H9 (cell line): ENCODE measurements around the gene SAG. TPM values are rescaled to one million over a fixed set of nuclear protein-coding genes. Genes with fewer than 3 reads are reported as not detected.
A peak's percentile ranks its signal among the peaks of the same experiment; 100 is the strongest.

Source experiments
- DNase-seq: peaks from one replicate; pipeline ENCODE4 v3.0.0-alpha.2; 2017
- H2AFZ ChIP-seq: one replicate; pipeline ENCODE4 v1.6.1; 2013; ENCODE audit warnings: mild to moderate bottlenecking, low read length, control low read depth, moderate library complexity
- H2AK5ac ChIP-seq: 2 replicates; pipeline ENCODE4 v1.6.1; 2013; ENCODE audit warnings: low read length, control low read depth, mixed read lengths; ENCODE audit not compliant: insufficient read length
- H2BK120ac ChIP-seq: one replicate; pipeline ENCODE4 v1.6.1; 2013; ENCODE audit warnings: low read depth, mild to moderate bottlenecking, low read length, control low read depth, inconsistent platforms; ENCODE audit not compliant: poor library complexity, severe bottlenecking
- H2BK12ac ChIP-seq: 2 replicates; pipeline ENCODE4 v1.6.1; 2013; ENCODE audit warnings: low read length, control low read depth, mixed read lengths, low read depth; ENCODE audit not compliant: insufficient read length
- H2BK15ac ChIP-seq: 2 replicates; pipeline ENCODE4 v1.6.1; 2013; ENCODE audit warnings: low read depth, low read length, control low read depth
- H2BK20ac ChIP-seq: one replicate; pipeline ENCODE4 v1.6.1; 2013; ENCODE audit warnings: low read depth, mild to moderate bottlenecking, low read length, control low read depth, inconsistent platforms; ENCODE audit not compliant: poor library complexity, severe bottlenecking
- H2BK5ac ChIP-seq: 2 replicates; pipeline ENCODE4 v1.6.1; 2013; ENCODE audit warnings: low read length, control low read depth, mixed read lengths; ENCODE audit not compliant: insufficient read length
- H3K14ac ChIP-seq: 2 replicates; pipeline ENCODE4 v1.6.1; 2013; ENCODE audit warnings: low read length, control low read depth; ENCODE audit not compliant: insufficient read depth
- H3K18ac ChIP-seq: 2 replicates; pipeline ENCODE4 v1.6.1; 2013; ENCODE audit warnings: low read depth, mild to moderate bottlenecking, mixed read lengths, low read length, control low read depth; ENCODE audit not compliant: insufficient read length
- H3K23ac ChIP-seq: 2 replicates; pipeline ENCODE4 v1.6.1; 2013; ENCODE audit warnings: low read length, control low read depth, mixed read lengths, low read depth; ENCODE audit not compliant: insufficient read length
- H3K23me2 ChIP-seq: 2 replicates; pipeline ENCODE4 v1.6.1; 2013; ENCODE audit warnings: low read depth, mild to moderate bottlenecking, mixed read lengths, low read length, control low read depth; ENCODE audit not compliant: insufficient read length, poor library complexity, severe bottlenecking
- H3K27ac ChIP-seq: 2 replicates; pipeline ENCODE4 v1.5.1; 2013; ENCODE audit warnings: low read length, control low read depth, mixed read lengths, low read depth; ENCODE audit not compliant: insufficient read length
- H3K27me3 ChIP-seq: 2 replicates; pipeline ENCODE4 v1.6.1; 2013; ENCODE audit warnings: low read length, control low read depth, inconsistent platforms; ENCODE audit not compliant: insufficient read depth
- H3K4ac ChIP-seq: 2 replicates; pipeline ENCODE4 v1.6.1; 2013; ENCODE audit warnings: low read depth, mild to moderate bottlenecking, control low read depth, inconsistent platforms, low read length, moderate library complexity
- H3K4me1 ChIP-seq: 2 replicates; pipeline ENCODE4 v1.6.1; 2013; ENCODE audit warnings: low read length, control low read depth, inconsistent platforms; ENCODE audit not compliant: insufficient read depth
- H3K4me2 ChIP-seq: 2 replicates; pipeline ENCODE4 v1.6.1; 2013; ENCODE audit warnings: low read length, control low read depth, mixed read lengths; ENCODE audit not compliant: insufficient read length, insufficient read depth
- H3K56ac ChIP-seq: 2 replicates; pipeline ENCODE4 v1.6.1; 2013; ENCODE audit warnings: low read depth, mild to moderate bottlenecking, mixed read lengths, low read length, control low read depth; ENCODE audit not compliant: insufficient read length
- H3K79me1 ChIP-seq: 2 replicates; pipeline ENCODE4 v1.6.1; 2013; ENCODE audit warnings: low read depth, mild to moderate bottlenecking, moderate library complexity, low read length, control low read depth, inconsistent platforms; ENCODE audit not compliant: insufficient read depth, poor library complexity, severe bottlenecking
- H3K79me2 ChIP-seq: 2 replicates; pipeline ENCODE4 v1.6.1; 2013; ENCODE audit warnings: low read length, control low read depth, inconsistent platforms; ENCODE audit not compliant: insufficient read depth
- H3K9ac ChIP-seq: 2 replicates; pipeline ENCODE4 v1.6.1; 2013; ENCODE audit warnings: low read length, control low read depth, mixed read lengths; ENCODE audit not compliant: insufficient read length; ENCODE audit errors: extremely low read depth
- H3K9me3 ChIP-seq: one replicate; pipeline ENCODE4 v1.6.1; 2013; ENCODE audit warnings: low read depth, low read length, inconsistent platforms; ENCODE audit not compliant: control insufficient read depth
- H3T11ph ChIP-seq: one replicate; pipeline ENCODE4 v1.6.1; 2013; ENCODE audit warnings: mild to moderate bottlenecking, low read length, control low read depth, inconsistent platforms
- H4K20me1 ChIP-seq: one replicate; pipeline ENCODE4 v1.6.1; 2013; ENCODE audit not compliant: control insufficient read depth, insufficient read length, insufficient read depth
- H4K5ac ChIP-seq: 2 replicates; pipeline ENCODE4 v1.6.1; 2013; ENCODE audit warnings: low read depth, mild to moderate bottlenecking, mixed read lengths, low read length, control low read depth; ENCODE audit not compliant: insufficient read length
- H4K8ac ChIP-seq: replicated peaks from 2 replicates; pipeline ENCODE4 v1.6.1; 2013; ENCODE audit warnings: low read length, control low read depth, mixed read lengths, low read depth; ENCODE audit not compliant: insufficient read length
- H4K91ac ChIP-seq: 2 replicates; pipeline ENCODE4 v1.6.1; 2013; ENCODE audit warnings: low read depth, mild to moderate bottlenecking, moderate library complexity, mixed read lengths, low read length, control low read depth; ENCODE audit not compliant: insufficient read length
- H3K27ac Mint-ChIP-seq, 3 experiments: 2 replicates in 2 of 3; 3 replicates in 1 of 3; pipeline ENCODE4 v1.8.0; 2020 to 2021; ENCODE audit warnings: mixed read lengths in 3 of 3, mild to moderate bottlenecking in 1 of 3, moderate library complexity in 1 of 3
- H3K27me3 Mint-ChIP-seq: 2 replicates; pipeline ENCODE4 v1.8.0; 2021; ENCODE audit warnings: low read depth, mild to moderate bottlenecking, moderate library complexity, mixed read lengths
- H3K36me3 Mint-ChIP-seq, 3 experiments: 2 replicates in 2 of 3; 3 replicates in 1 of 3; pipeline ENCODE4 v1.8.0; 2020 to 2021; ENCODE audit warnings: low read depth in 3 of 3, mixed read lengths in 3 of 3; ENCODE audit not compliant: insufficient read depth in 1 of 3
- H3K4me1 Mint-ChIP-seq, 2 experiments: 2 replicates each; pipeline ENCODE4 v1.8.0; 2020; ENCODE audit warnings: mixed read lengths in 2 of 2
- H3K4me3 Mint-ChIP-seq, 2 experiments: 2 replicates in 1 of 2; 3 replicates in 1 of 2; pipeline ENCODE4 v1.8.0; 2020 to 2021; ENCODE audit warnings: mild to moderate bottlenecking in 2 of 2, mixed read lengths in 2 of 2, moderate library complexity in 1 of 2
- H3K9me3 Mint-ChIP-seq, 2 experiments: 2 replicates in 1 of 2; 3 replicates in 1 of 2; pipeline ENCODE4 v1.8.0; 2020; ENCODE audit warnings: mild to moderate bottlenecking in 2 of 2, mixed read lengths in 2 of 2, moderate library complexity in 1 of 2
- CTCF ChIP-seq: fragments of 200-600 bp; sonication (generic); conservative IDR thresholded peaks from 3 replicates; pipeline ENCODE4 v1.8.0; 2021; ENCODE audit warnings: antibody characterized with exemption, mild to moderate bottlenecking
- WGBS: extraction: QIAGEN DNeasy Blood & Tissue Kit; methylation state at CpG from one replicate; pipeline ENCODE4 v1.1.7; 2013; ENCODE audit warnings: missing lambda C conversion rate, low lambda C conversion rate, mixed read lengths; ENCODE audit not compliant: insufficient read length; ENCODE audit errors: extremely low coverage; 5-methylcytosine and 5-hydroxymethylcytosine counted together
- total RNA-seq: library from RNA; stranded (reverse); gene quantifications from 2 replicates; pipeline ENCODE4 v1.2.1, GENCODE V29; 2021

SAG gene
- total RNA-seq, 1 experiment from 2014 or later: not detected

- Histone ChIP-seq H2BK12ac (no peak overlapping the region), H3K27me3 (peaks cover 5% of the 10 kb centered on the region; the same call in 1 of the 2 replicates), H3K4me2 (peak overlapping the region; percentile 94), H3K9me3 (no peaks in the 10 kb centered on the region), H3K18ac (no peak overlapping the region), H4K91ac (no peak overlapping the region), H3K4me1 (no peaks in the 10 kb centered on the region), H4K8ac (no peak overlapping the region), H3K27ac (no peak overlapping the region), H2BK20ac (no peak overlapping the region), H2BK5ac (no peak overlapping the region), H3K79me1 (no peaks in the 10 kb centered on the region), H3T11ph (no peak overlapping the region), H3K23ac (no peak overlapping the region), H2AFZ (no peak overlapping the region), H3K9ac (peak overlapping the region; percentile 43), H3K79me2 (no peaks in the 10 kb centered on the region; the same call in 1 of the 2 replicates), H3K56ac (no peak overlapping the region), H2BK120ac (no peak overlapping the region), H3K23me2 (peaks cover 13% of the 10 kb centered on the region), H2AK5ac (no peak overlapping the region), H2BK15ac (no peak overlapping the region), H4K5ac (no peak overlapping the region), H3K4ac (no peak overlapping the region), H4K20me1 (no peaks in the 10 kb centered on the region), H3K14ac (peak overlapping the region; percentile 73; the same call in 1 of the 2 replicates)
- Mint-ChIP-seq H3K27ac (no peak overlapping the region), H3K36me3 (peaks cover 3 to 10% (median 5%) of the 10 kb centered on the region in 3 experiments; a peak in 5 of 7 replicates), H3K27me3 (peaks cover 61% of the 10 kb centered on the region), H3K4me1 (peaks cover 15 to 17% of the 10 kb centered on the region in 2 experiments), H3K4me3 (peak overlapping the region in 1 of 2 experiments; percentile 43; a peak in 2 of 5 replicates), H3K9me3 (peaks cover 3% of the 10 kb centered on the region in 2 experiments; a peak in 1 of 5 replicates)
- no CpG with 5 or more reads among the region's 77 CpGs for WGBS
- no peak; the same call in 2 of the 3 replicates for TF ChIP-seq CTCF
- DNase-seq: no peak
These were observed 46.9 kb downstream of the SAG start for GRCh38 chr2:233354500-233354924.
